AG20443 (cell line): ENCODE data around the gene PCDHB8.
"Not testable (repeated sequence)": the region's sequence is repeated elsewhere in the genome, so short reads cannot be mapped to it uniquely, and the experiment has no call there.

Experiments
- DNase-seq: peaks from one replicate; pipeline ENCODE4 v3.0.0; 2012; ENCODE audit warnings: low spot score, mixed read lengths

PCDHB8 gene

DNA sequence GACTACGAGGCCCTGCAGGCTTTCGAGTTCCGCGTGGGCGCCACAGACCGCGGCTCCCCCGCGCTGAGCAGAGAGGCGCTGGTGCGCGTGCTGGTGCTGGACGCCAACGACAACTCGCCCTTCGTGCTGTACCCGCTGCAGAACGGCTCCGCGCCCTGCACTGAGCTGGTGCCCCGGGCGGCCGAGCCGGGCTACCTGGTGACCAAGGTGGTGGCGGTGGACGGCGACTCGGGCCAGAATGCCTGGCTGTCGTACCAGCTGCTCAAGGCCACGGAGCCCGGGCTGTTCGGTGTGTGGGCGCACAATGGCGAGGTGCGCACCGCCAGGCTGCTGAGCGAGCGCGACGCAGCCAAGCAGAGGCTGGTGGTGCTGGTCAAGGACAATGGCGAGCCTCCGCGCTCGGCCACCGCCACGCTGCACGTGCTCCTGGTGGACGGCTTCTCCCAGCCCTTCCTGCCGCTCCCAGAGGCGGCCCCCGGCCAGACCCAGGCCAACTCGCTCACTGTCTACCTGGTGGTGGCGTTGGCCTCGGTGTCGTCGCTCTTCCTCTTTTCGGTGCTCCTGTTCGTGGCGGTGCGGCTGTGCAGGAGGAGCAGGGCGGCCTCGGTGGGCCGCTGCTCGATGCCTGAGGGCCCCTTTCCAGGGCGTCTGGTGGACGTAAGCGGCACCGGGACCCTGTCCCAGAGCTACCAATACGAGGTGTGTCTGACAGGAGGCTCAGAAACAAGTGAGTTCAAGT lies 6.7 kb downstream of the PCDHB8 start:
- not testable (repeated sequence) for DNase-seq

GRCh38 chr5:141186897-141187512 lies 9.4 kb downstream of the PCDHB8 start, which contains the start of gene PCDHB9:
TSS of gene PCDHB9 (plus strand) at chr5:141187161. CDS start at chr5:141187319, 158 bp downstream.
- DNase-seq, result peak; percentile 43

DNA sequence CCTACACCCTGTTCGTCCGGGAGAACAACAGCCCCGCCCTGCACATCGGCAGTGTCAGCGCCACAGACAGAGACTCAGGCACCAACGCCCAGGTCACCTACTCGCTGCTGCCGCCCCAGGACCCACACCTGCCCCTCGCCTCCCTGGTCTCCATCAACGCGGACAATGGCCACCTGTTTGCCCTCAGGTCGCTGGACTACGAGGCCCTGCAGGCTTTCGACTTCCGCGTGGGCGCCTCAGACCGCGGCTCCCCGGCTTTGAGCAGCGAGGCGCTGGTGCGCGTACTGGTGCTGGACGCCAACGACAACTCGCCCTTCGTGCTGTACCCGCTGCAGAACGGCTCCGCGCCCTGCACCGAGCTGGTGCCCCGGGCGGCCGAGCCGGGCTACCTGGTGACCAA lies 11.1 kb downstream of the PCDHB8 start:
- DNase-seq, result not testable (repeated sequence)

GRCh38 chr5:141189131-141189530 lies 11.5 kb downstream of the PCDHB8 start:
- not testable (repeated sequence) for DNase-seq

GRCh38 chr5:141192110-141192725 lies 14.6 kb downstream of the PCDHB8 start, which contains the start of gene PCDHB10:
TSS of gene PCDHB10 (plus strand) at chr5:141192353. CDS start at chr5:141192553, 200 bp downstream.
- DNase-seq, result peak; percentile 43

DNA sequence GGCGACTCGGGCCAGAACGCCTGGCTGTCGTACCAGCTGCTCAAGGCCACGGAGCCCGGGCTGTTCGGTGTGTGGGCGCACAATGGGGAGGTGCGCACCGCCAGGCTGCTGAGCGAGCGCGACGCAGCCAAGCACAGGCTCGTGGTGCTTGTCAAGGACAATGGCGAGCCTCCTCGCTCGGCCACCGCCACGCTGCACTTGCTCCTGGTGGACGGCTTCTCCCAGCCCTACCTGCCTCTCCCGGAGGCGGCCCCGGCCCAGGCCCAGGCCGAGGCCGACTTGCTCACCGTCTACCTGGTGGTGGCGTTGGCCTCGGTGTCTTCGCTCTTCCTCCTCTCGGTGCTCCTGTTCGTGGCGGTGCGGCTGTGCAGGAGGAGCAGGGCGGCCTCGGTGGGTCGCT lies 16.7 kb downstream of the PCDHB8 start:
- not testable (repeated sequence) for DNase-seq

- no peak for DNase-seq
These were observed 18.8 kb downstream of the PCDHB8 start for GRCh38 chr5:141196363-141196762.

DNA sequence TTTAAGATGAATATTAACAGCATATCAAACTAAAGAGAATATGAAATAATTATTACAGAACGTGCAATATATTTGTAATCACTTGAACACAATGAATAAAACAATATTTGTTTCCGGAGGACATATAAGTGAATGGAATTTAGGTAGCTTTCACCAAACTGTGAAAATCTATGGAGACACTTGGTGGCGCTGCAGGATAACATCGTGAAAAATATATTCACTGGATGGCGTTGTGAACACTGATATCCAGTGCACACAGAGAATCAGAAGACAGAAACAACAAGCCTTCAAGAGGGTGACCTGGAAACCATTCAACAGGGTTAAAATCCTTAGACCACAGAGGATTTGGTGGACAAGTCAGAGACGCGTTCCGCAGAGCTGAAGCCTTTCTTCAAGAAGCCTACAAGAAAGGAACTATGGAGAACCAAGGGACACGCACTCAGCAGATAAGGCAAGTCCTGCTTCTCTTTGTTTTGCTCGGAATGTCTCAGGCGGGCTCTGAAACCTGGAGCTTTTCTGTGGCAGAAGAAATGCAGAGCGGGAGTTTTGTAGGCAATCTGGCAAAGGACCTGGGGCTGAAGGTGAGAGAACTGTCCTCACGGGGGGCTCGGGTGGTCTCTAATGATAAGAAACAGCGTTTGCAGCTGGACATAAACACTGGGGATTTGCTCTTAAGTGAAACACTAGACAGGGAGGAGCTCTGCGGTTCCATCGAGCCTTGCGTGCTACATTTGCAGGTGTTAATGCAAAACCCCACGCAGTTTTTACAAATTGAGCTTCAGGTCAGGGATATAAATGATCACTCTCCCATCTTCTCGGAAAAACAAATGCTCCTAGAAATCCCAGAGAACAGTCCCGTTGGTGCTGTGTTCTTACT lies 22.0 kb downstream of the PCDHB8 start, which contains the start of gene PCDHB11:
PCDHB11 (plus strand) TSS at position 269 of the 877 bp plus-strand sequence; CDS start at position 417, 148 bp downstream.
- no peak for DNase-seq

DNA sequence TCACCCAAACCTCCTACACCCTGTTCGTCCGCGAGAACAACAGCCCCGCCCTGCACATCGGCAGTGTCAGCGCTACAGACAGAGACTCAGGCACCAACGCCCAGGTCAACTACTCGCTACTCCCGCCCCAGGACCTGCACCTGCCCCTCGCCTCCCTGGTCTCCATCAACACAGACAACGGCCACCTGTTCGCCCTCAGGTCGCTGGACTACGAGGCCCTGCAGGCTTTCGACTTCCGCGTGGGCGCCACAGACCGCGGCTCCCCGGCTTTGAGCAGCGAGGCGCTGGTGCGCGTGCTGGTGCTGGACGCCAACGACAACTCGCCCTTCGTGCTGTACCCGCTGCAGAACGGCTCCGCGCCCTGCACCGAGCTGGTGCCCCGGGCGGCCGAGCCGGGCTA lies 23.5 kb downstream of the PCDHB8 start:
- DNase-seq, result not testable (repeated sequence)

DNA sequence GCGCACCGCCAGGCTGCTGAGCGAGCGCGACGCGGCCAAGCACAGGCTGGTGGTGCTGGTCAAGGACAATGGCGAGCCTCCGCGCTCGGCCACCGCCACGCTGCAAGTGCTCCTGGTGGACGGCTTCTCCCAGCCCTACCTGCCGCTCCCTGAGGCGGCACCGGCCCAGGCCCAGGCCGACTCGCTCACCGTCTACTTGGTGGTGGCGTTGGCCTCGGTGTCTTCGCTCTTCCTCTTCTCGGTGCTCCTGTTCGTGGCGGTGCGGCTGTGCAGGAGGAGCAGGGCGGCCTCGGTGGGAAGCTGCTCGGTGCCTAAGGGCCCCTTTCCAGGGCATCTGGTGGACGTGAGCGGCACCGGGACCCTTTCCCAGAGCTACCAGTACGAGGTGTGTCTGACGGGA lies 24.1 kb downstream of the PCDHB8 start:
- DNase-seq, result not testable (repeated sequence)

- DNase-seq, result peak; percentile 25
These were observed 30.9 kb downstream of the PCDHB8 start, which contains the start of gene PCDHB12 for GRCh38 chr5:141208478-141208877. TSS of gene PCDHB12 (plus strand) at chr5:141208719. CDS start at chr5:141208908, 189 bp downstream.

DNA sequence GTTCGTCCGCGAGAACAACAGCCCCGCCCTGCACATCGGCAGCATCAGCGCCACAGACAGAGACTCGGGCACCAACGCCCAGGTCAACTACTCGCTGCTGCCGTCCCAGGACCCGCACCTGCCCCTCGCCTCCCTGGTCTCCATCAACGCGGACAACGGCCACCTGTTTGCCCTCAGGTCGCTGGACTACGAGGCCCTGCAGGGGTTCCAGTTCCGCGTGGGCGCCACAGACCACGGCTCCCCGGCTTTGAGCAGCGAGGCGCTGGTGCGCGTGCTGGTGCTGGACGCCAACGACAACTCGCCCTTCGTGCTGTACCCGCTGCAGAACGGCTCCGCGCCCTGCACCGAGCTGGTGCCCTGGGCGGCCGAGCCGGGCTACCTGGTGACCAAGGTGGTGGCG lies 32.7 kb downstream of the PCDHB8 start:
- not testable (repeated sequence) for DNase-seq

- DNase-seq, result not testable (repeated sequence)
These were observed 33.3 kb downstream of the PCDHB8 start for GRCh38 chr5:141210849-141211248.

DNA sequence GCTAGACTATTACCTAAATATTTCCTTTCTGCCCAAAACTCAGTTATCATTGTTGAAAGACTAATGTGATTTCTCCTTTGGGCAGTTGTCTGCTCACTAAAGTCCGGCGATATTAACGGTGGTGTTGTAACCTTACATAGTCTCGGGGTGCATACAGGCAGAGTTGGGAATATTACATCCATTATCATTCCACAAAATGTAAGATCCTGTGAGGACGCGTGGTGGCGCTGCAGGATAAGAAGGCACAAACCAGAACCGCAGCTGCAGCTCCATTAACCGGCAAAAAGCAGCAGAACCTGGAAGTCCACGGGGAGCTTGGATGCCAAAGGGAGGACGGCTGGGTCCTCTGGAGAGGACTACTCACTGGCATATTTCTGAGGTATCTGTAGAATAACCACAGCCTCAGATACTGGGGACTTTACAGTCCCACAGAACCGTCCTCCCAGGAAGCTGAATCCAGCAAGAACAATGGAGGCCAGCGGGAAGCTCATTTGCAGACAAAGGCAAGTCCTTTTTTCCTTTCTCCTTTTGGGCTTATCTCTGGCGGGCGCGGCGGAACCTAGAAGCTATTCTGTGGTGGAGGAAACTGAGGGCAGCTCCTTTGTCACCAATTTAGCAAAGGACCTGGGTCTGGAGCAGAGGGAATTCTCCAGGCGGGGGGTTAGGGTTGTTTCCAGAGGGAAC lies 36.2 kb downstream of the PCDHB8 start, which contains the start of gene PCDHB13:
PCDHB13 (plus strand) TSS at position 264 of the 684 bp plus-strand sequence; CDS start at position 469, 205 bp downstream.
- peak; percentile 29 for DNase-seq

GRCh38 chr5:141214583-141214982 lies 37.0 kb downstream of the PCDHB8 start:
- not testable (repeated sequence) for DNase-seq

DNA sequence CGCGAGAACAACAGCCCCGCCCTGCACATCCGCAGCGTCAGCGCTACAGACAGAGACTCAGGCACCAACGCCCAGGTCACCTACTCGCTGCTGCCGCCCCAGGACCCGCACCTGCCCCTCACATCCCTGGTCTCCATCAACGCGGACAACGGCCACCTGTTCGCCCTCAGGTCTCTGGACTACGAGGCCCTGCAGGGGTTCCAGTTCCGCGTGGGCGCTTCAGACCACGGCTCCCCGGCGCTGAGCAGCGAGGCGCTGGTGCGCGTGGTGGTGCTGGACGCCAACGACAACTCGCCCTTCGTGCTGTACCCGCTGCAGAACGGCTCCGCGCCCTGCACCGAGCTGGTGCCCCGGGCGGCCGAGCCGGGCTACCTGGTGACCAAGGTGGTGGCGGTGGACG lies 37.9 kb downstream of the PCDHB8 start:
- DNase-seq, result not testable (repeated sequence)

DNA sequence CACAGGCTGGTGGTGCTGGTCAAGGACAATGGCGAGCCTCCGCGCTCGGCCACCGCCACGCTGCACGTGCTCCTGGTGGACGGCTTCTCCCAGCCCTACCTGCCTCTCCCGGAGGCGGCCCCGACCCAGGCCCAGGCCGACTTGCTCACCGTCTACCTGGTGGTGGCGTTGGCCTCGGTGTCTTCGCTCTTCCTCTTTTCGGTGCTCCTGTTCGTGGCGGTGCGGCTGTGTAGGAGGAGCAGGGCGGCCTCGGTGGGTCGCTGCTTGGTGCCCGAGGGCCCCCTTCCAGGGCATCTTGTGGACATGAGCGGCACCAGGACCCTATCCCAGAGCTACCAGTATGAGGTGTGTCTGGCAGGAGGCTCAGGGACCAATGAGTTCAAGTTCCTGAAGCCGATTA lies 38.4 kb downstream of the PCDHB8 start:
- DNase-seq, result not testable (repeated sequence)

- DNase-seq, result peak; percentile 49
These were observed 45.7 kb downstream of the PCDHB8 start, which contains the start of gene PCDHB14 for GRCh38 chr5:141223112-141223783. TSS of gene PCDHB14 (plus strand) at chr5:141223343. CDS start at chr5:141223506, 163 bp downstream.

- not testable (repeated sequence) for DNase-seq
These were observed 47.3 kb downstream of the PCDHB8 start for GRCh38 chr5:141224844-141225243.

DNA sequence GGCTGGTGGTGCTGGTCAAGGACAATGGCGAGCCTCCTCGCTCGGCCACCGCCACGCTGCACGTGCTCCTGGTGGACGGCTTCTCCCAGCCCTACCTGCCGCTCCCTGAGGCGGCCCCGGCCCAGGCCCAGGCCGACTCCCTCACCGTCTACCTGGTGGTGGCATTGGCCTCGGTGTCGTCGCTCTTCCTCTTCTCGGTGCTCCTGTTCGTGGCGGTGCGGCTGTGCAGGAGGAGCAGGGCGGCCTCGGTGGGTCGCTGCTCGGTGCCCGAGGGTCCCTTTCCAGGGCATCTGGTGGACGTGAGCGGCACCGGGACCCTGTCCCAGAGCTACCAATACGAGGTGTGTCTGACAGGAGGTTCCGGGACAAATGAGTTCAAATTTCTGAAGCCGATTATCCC lies 47.8 kb downstream of the PCDHB8 start:
- DNase-seq, result not testable (repeated sequence)
